K562 (cell line): ENCODE data around the gene CYP46A1. TPM values are rescaled to one million over a fixed set of nuclear protein-coding genes. Genes with fewer than 3 reads are reported as not detected.

Experiments used
- CHCHD3 ChIP-seq: fragments of 250-450 bp; sonication (Bioruptor Pico); IDR thresholded peaks from 2 replicates; pipeline ENCODE4 v2.1.2; 2022; ENCODE audit warnings: mild to moderate bottlenecking
- PHF20 ChIP-seq: fragments of 450-650 bp; IDR thresholded peaks from 2 replicates; pipeline ENCODE4 v1.6.1; 2018; ENCODE audit not compliant: partially characterized antibody
- SIN3B ChIP-seq: fragments of 450-650 bp; IDR thresholded peaks from 2 replicates; pipeline ENCODE4 v1.6.1; 2017; ENCODE audit warnings: low read depth, mild to moderate bottlenecking, moderate library complexity
- ZFPM2 ChIP-seq: fragments of 250-450 bp; sonication (Bioruptor Pico); IDR thresholded peaks from 2 replicates; pipeline ENCODE4 v1.5.1; 2022; ENCODE audit warnings: mild to moderate bottlenecking
- polyA plus RNA-seq, 8 experiments: library from polyadenylated mRNA; depleted of rRNA in 4 of 8; stranded (reverse) in 5 of 8; unstranded in 3 of 8; fragments of >200 nt; fragmentation: Nextera tagmentation in 2 of 8; fragmentation: Illumina TruSeq in 1 of 8; extraction: Ambion mirVana in 2 of 8; extraction: Trizol in 1 of 8; gene quantifications; 2 replicates each; pipeline versions ENCODE4 v1.2.1 to v1.2.3, GENCODE V29; 2011 to 2014; ENCODE audit warnings: inconsistent platforms in 1 of 8, missing spikeins in 1 of 8
- total RNA-seq, 7 experiments: library from RNA; depleted of rRNA in 6 of 7; stranded (reverse); fragments of >200 nt in 6 of 7; fragmentation: Illumina TruSeq in 2 of 7; extraction: Trizol in 2 of 7; gene quantifications; 2 replicates each; pipeline versions ENCODE4 v1.2.1 to v1.2.3, GENCODE V29; 2011 to 2021; ENCODE audit warnings: low replicate concordance in 1 of 7
- TF ChIP-seq, protein P1 (sequence below): fragments of 450-650 bp; IDR thresholded peaks from 2 replicates; pipeline ENCODE4 v1.6.1; 2016; ENCODE audit warnings: mild to moderate bottlenecking, moderate library complexity
- TF ChIP-seq, protein P2 (sequence below), 2 experiments: fragments of 450-650 bp in 1 of 2; sonication (generic) in 1 of 2; formaldehyde crosslinking in 1 of 2; IDR thresholded peaks; 2 replicates each; pipeline versions ENCODE4 v1.7.1 to v1.9.0; 2016 to 2022; ENCODE audit warnings: inconsistent platforms in 1 of 2, mild to moderate bottlenecking in 1 of 2, missing genetic modification reagents in 1 of 2

Gene CYP46A1
- total and polyA plus RNA-seq, 9 of the 15 experiments (the other 6 are each of a cell fraction or from before 2014, with no cell fraction given): not detected

DNA sequence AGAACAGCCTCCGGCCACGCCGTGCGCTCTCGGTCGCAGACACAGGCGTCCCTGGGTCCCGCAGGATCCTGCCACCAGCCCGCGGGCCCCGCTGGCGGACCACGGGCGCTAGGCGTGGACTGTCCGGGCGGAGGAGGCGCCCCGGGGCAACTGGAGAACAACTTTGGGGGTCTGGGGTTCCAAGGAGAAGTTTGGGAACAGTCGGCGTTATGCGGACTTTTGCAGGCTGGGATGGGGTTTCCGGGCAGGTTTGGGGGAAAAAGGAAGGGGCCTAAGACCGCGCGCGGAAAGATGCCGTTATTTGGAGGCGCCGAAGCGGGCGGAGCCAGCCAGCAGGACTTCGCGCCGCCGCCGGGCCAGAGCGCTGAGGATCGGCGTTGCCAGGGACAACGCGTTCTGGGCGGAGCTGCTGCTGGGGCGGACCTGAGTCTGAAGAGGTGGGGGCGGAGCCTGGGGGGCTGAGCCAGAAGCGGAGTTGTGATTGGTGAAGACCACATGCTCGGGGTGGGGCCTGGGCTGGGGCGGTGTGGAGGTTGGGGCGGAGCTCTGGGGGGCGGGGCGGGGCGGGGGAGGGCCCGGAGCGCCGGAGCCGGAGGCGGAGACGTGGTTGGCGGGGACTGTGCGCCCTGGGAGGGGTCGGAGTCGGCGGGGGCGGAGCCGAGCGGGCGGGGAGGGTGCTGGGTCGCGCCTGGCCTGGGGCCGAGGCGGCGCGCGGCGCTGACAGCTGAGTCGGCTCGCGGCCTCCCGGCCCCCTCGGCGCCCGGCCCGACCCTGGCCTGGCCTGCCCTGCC lies at the start of gene CYP46A1 (continued):
- TF ChIP-seq, protein P1, sequence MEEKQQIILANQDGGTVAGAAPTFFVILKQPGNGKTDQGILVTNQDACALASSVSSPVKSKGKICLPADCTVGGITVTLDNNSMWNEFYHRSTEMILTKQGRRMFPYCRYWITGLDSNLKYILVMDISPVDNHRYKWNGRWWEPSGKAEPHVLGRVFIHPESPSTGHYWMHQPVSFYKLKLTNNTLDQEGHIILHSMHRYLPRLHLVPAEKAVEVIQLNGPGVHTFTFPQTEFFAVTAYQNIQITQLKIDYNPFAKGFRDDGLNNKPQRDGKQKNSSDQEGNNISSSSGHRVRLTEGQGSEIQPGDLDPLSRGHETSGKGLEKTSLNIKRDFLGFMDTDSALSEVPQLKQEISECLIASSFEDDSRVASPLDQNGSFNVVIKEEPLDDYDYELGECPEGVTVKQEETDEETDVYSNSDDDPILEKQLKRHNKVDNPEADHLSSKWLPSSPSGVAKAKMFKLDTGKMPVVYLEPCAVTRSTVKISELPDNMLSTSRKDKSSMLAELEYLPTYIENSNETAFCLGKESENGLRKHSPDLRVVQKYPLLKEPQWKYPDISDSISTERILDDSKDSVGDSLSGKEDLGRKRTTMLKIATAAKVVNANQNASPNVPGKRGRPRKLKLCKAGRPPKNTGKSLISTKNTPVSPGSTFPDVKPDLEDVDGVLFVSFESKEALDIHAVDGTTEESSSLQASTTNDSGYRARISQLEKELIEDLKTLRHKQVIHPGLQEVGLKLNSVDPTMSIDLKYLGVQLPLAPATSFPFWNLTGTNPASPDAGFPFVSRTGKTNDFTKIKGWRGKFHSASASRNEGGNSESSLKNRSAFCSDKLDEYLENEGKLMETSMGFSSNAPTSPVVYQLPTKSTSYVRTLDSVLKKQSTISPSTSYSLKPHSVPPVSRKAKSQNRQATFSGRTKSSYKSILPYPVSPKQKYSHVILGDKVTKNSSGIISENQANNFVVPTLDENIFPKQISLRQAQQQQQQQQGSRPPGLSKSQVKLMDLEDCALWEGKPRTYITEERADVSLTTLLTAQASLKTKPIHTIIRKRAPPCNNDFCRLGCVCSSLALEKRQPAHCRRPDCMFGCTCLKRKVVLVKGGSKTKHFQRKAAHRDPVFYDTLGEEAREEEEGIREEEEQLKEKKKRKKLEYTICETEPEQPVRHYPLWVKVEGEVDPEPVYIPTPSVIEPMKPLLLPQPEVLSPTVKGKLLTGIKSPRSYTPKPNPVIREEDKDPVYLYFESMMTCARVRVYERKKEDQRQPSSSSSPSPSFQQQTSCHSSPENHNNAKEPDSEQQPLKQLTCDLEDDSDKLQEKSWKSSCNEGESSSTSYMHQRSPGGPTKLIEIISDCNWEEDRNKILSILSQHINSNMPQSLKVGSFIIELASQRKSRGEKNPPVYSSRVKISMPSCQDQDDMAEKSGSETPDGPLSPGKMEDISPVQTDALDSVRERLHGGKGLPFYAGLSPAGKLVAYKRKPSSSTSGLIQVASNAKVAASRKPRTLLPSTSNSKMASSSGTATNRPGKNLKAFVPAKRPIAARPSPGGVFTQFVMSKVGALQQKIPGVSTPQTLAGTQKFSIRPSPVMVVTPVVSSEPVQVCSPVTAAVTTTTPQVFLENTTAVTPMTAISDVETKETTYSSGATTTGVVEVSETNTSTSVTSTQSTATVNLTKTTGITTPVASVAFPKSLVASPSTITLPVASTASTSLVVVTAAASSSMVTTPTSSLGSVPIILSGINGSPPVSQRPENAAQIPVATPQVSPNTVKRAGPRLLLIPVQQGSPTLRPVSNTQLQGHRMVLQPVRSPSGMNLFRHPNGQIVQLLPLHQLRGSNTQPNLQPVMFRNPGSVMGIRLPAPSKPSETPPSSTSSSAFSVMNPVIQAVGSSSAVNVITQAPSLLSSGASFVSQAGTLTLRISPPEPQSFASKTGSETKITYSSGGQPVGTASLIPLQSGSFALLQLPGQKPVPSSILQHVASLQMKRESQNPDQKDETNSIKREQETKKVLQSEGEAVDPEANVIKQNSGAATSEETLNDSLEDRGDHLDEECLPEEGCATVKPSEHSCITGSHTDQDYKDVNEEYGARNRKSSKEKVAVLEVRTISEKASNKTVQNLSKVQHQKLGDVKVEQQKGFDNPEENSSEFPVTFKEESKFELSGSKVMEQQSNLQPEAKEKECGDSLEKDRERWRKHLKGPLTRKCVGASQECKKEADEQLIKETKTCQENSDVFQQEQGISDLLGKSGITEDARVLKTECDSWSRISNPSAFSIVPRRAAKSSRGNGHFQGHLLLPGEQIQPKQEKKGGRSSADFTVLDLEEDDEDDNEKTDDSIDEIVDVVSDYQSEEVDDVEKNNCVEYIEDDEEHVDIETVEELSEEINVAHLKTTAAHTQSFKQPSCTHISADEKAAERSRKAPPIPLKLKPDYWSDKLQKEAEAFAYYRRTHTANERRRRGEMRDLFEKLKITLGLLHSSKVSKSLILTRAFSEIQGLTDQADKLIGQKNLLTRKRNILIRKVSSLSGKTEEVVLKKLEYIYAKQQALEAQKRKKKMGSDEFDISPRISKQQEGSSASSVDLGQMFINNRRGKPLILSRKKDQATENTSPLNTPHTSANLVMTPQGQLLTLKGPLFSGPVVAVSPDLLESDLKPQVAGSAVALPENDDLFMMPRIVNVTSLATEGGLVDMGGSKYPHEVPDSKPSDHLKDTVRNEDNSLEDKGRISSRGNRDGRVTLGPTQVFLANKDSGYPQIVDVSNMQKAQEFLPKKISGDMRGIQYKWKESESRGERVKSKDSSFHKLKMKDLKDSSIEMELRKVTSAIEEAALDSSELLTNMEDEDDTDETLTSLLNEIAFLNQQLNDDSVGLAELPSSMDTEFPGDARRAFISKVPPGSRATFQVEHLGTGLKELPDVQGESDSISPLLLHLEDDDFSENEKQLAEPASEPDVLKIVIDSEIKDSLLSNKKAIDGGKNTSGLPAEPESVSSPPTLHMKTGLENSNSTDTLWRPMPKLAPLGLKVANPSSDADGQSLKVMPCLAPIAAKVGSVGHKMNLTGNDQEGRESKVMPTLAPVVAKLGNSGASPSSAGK: no peak
- TF ChIP-seq, protein P2, sequence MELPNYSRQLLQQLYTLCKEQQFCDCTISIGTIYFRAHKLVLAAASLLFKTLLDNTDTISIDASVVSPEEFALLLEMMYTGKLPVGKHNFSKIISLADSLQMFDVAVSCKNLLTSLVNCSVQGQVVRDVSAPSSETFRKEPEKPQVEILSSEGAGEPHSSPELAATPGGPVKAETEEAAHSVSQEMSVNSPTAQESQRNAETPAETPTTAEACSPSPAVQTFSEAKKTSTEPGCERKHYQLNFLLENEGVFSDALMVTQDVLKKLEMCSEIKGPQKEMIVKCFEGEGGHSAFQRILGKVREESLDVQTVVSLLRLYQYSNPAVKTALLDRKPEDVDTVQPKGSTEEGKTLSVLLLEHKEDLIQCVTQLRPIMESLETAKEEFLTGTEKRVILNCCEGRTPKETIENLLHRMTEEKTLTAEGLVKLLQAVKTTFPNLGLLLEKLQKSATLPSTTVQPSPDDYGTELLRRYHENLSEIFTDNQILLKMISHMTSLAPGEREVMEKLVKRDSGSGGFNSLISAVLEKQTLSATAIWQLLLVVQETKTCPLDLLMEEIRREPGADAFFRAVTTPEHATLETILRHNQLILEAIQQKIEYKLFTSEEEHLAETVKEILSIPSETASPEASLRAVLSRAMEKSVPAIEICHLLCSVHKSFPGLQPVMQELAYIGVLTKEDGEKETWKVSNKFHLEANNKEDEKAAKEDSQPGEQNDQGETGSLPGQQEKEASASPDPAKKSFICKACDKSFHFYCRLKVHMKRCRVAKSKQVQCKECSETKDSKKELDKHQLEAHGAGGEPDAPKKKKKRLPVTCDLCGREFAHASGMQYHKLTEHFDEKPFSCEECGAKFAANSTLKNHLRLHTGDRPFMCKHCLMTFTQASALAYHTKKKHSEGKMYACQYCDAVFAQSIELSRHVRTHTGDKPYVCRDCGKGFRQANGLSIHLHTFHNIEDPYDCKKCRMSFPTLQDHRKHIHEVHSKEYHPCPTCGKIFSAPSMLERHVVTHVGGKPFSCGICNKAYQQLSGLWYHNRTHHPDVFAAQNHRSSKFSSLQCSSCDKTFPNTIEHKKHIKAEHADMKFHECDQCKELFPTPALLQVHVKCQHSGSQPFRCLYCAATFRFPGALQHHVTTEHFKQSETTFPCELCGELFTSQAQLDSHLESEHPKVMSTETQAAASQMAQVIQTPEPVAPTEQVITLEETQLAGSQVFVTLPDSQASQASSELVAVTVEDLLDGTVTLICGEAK (IDR thresholded peaks at IDR 0.05): peak; percentile 61
- TF ChIP-seq, protein P2 (CRISPR knock-in tag; IDR thresholded peaks at IDR 0.05): no peak
- TF ChIP-seq SIN3B (0 out of 2 replicates have a peak, but pooled peaks have one; percentile 73), ZFPM2 (CRISPR knock-in tag) (no peak), CHCHD3 (CRISPR knock-in tag) (no peak), PHF20 (peak; percentile 94)
